ENCODE measurements around the gene PTPRO.
A peak's percentile ranks its signal among the peaks of the same experiment; 100 is the strongest.

Gene PTPRO

GRCh38 chr12:15322164-15323061 lies at the start of gene PTPRO:
TSS of gene PTPRO (plus strand) at chr12:15322508.
- ChIA-PET POLR2A (no interaction called here), CTCF (no interaction called here)
- no peak for TF ChIP-seq CTCF (IDR thresholded peaks at IDR 0.05; ENCODE audit: control extremely low read depth, extremely low read depth, low read depth, missing control alignments)
- DNase-seq (ENCODE audit: extremely low spot score): no peak

- ChIA-PET POLR2A (no interaction called here), CTCF (interaction anchor here (1.0 to 1.7 kb wide), 5 partner anchors 52 to 316 kb away, joined by 3 to 7 read pairs (median 5); partner anchors contain the start of gene RERG)
- DNase-seq (ENCODE audit: extremely low spot score): no peak
- TF ChIP-seq CTCF (IDR thresholded peaks at IDR 0.05; ENCODE audit: control extremely low read depth, extremely low read depth, low read depth, missing control alignments): no peak
These were observed 48.4 kb upstream of the PTPRO start for GRCh38 chr12:15273896-15274295.

- ChIA-PET POLR2A (no interaction called here), CTCF (interaction anchor here (1.7 to 3.5 kb wide), 3 partner anchors 43 to 315 kb away, joined by 4 to 31 read pairs (median 7); no protein-coding TSS in a partner anchor)
- no peak for DNase-seq (ENCODE audit: extremely low spot score)
- TF ChIP-seq CTCF (IDR thresholded peaks at IDR 0.05; ENCODE audit: control extremely low read depth, extremely low read depth, low read depth, missing control alignments): no peak
These were observed 47.7 kb upstream of the PTPRO start for GRCh38 chr12:15274561-15274967.

GRCh38 chr12:15276088-15276698 lies 46.1 kb upstream of the PTPRO start:
- ChIA-PET CTCF (interaction anchor here (0.6 to 5.3 kb wide), 21 partner anchors 9 to 310 kb away, joined by 3 to 31 read pairs (median 4); partner anchors contain the start of gene RERG), POLR2A (interaction anchor here (0.6 kb wide), 1 partner anchor 15 kb away, joined by 8 read pairs; no protein-coding TSS in a partner anchor)
- DNase-seq (ENCODE audit: extremely low spot score): peak; percentile 22
- TF ChIP-seq CTCF (IDR thresholded peaks at IDR 0.05; ENCODE audit: control extremely low read depth, extremely low read depth, low read depth, missing control alignments): peak; percentile 54

GRCh38 chr12:15278816-15279658 lies 43.3 kb upstream of the PTPRO start:
- no peak for TF ChIP-seq CTCF (IDR thresholded peaks at IDR 0.05; ENCODE audit: control extremely low read depth, extremely low read depth, low read depth, missing control alignments)
- no peak for DNase-seq (ENCODE audit: extremely low spot score)
- POLR2A ChIA-PET: no interaction called here
- CTCF ChIA-PET: interaction anchor here (1.0 to 5.3 kb wide), 5 partner anchors 115 to 307 kb away, joined by 3 to 28 read pairs (median 6); no protein-coding TSS in a partner anchor

GRCh38 chr12:15280930-15281329 lies 41.4 kb upstream of the PTPRO start:
- CTCF ChIA-PET: interaction anchor here (0.9 kb wide), 1 partner anchor 304 kb away, joined by 3 read pairs; no protein-coding TSS in a partner anchor
- POLR2A ChIA-PET: no interaction called here
- DNase-seq (ENCODE audit: extremely low spot score): no peak
- no peak for TF ChIP-seq CTCF (IDR thresholded peaks at IDR 0.05; ENCODE audit: control extremely low read depth, extremely low read depth, low read depth, missing control alignments)

All from GM10248 (cell line).